ENCODE results near the gene DNAH9.

DNA sequence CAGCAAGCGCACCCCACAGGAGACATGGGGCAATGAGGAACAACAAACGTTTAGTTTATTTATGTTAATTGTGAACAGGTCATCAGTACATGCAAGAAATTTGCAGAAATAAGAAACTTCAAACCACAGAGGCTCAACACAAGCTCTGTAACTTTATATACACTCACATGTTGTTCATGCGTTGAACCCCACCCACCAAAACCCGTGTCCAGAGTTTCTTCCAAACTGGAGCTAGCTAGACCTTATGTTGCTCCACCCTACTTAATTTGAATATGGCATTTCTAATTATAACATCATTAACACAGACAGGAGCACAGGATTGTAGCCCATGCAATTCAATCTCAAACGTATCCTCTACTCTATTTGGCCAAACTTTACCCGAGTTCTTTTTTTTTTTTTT is 206.9 kb downstream of the DNAH9 start:
- TF ChIP-seq, protein P1, sequence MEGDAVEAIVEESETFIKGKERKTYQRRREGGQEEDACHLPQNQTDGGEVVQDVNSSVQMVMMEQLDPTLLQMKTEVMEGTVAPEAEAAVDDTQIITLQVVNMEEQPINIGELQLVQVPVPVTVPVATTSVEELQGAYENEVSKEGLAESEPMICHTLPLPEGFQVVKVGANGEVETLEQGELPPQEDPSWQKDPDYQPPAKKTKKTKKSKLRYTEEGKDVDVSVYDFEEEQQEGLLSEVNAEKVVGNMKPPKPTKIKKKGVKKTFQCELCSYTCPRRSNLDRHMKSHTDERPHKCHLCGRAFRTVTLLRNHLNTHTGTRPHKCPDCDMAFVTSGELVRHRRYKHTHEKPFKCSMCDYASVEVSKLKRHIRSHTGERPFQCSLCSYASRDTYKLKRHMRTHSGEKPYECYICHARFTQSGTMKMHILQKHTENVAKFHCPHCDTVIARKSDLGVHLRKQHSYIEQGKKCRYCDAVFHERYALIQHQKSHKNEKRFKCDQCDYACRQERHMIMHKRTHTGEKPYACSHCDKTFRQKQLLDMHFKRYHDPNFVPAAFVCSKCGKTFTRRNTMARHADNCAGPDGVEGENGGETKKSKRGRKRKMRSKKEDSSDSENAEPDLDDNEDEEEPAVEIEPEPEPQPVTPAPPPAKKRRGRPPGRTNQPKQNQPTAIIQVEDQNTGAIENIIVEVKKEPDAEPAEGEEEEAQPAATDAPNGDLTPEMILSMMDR (IDR thresholded peaks at IDR 0.05; ENCODE audit: low read depth, low read length) = no peak
- TF ChIP-seq EZH2phosphoT487 (IDR thresholded peaks at IDR 0.05; ENCODE audit: low read depth) = no peak

Data from OCI-LY3 (cell line).